Fibroblast of the conjunctiva (primary cell): ENCODE data around the gene HTR4.
"Not testable (repeated sequence)": the region's sequence is repeated elsewhere in the genome, so short reads cannot be mapped to it uniquely, and the experiment has no call there.

ENCODE experiments used
- DNase-seq: peaks from one replicate; pipeline ENCODE4 v3.0.0-alpha.2; 2010; ENCODE audit warnings: low read depth

The HTR4 gene

GRCh38 chr5:148532969-148533670 lies 121.2 kb downstream of the HTR4 start:
- no peak for DNase-seq

GRCh38 chr5:148529450-148529849 lies 124.9 kb downstream of the HTR4 start:
- not testable (repeated sequence) for DNase-seq

- no peak for DNase-seq
These were observed 129.6 kb downstream of the HTR4 start for GRCh38 chr5:148524721-148525120.

DNA sequence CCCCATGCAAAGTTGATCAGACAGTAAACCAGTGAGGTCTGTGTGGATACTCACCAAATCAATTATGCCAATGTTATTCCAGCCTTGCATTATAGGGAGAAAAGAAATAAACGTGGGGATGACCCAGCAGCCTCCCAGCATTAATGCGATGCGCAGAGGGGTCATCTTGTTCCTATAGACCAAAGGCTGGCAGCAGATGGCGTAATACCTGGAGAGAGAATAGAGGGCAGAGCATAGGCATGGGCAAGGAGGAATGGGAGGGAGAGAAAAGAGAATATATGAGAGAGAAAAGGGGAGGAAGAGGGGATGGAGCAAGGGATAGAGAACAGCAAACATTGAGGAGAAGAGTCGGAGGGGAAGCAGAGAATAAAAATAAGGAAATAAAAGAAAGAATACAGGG lies 131.2 kb downstream of the HTR4 start:
- no peak for DNase-seq

GRCh38 chr5:148515460-148515859 lies 138.9 kb downstream of the HTR4 start:
- DNase-seq, result no peak

DNA sequence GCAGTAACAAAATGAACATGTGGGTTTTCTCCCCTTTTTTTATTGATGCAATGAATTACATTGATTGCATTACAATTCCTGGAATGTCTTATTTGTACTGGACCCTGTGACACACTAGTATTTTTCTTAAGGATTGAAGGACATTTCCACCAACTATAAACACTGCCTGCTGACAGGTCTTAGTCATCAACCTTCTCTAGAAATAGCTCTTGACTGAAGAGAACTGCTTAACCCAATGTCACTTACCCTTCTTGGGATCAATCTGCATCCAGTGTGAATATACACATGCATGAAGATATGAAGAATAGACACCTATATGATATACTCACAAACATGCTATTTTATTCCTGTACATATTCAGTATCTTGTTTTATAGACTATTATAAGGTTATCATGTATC lies 140.0 kb downstream of the HTR4 start:
- DNase-seq, result no peak

DNA sequence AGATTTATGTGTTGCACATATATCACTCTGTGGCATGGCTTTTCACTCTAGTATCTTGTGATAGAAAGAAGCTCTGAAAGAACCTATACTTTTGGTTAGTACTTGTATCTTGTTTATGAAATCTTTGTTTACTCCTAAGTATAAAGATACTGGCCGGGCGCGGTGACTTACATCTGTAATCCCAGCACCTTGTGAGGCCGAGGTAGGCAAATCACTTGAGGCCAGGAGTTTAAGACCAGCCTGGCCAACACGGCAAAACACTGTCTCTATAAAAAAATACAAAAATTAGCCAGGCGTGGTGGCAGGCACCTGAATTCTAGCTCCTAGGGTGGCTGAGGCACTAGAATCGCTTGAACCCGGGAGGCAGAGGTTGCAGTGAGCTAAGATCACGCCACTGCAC lies 141.8 kb downstream of the HTR4 start:
- no peak for DNase-seq

DNA sequence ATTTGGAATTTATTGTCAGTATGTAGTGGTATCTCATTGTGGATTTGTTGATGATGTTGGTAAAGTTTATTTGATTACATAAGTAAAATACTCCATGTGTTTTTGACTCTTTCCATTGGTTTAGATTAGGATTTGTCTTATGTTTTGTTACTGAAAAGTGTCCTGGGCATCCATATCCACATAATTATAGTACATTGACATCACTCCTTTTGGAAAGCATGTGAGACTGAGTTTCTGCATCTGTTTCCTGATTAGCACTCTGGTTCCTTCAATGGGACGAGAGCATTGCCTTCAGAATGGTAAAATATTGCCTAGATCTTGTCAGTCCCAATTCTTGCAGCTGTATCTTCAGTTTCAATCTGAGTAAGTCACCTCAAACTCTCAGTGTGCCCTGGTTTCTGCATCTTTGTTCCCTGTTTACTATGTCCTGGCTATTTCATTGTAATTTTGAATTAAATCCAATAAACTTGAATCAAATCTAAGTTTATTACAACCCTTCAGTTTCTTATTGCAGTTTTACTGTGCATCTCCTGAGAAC lies 142.4 kb downstream of the HTR4 start:
- no peak for DNase-seq

GRCh38 chr5:148509893-148510292 lies 144.4 kb downstream of the HTR4 start:
- DNase-seq, result no peak

- no peak for DNase-seq
These were observed 146.7 kb downstream of the HTR4 start for GRCh38 chr5:148507648-148508047.

DNA sequence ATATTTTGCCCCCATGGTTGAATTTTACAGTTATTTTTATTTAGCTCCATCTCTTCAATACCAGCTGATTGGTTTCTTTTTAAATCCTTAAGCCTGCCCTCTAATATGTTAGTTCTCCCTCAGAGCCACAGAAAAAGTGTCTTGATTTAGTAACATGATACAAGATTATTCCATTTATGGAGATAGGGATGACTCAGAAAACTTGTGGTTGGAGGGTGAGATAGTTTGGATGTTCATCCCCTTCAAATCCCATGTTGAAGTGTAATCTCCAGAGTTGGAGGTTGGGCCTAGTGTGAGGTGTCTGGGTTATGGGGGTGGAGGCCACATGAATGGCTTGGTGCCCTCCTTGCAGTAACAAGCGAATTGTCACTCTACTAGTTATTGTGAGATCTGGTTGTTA lies 154.9 kb downstream of the HTR4 start:
- no peak for DNase-seq

DNA sequence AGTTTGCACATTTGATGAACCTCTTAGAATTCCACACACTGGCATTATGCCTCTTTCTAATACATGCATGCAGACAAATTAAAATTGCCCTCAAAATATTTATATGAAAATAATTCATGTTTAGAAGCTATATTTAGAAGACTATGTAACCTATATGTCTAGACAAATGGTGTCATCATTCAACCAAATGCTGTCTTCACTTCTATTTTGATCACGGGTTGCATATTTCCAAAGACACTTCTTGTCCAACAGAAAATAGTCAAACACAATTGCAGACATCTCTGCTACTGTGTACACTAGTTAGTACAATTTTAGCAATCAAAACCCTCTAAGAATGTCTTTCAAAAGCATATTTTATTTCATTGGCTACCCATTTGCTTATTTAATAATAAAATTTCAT lies 156.6 kb downstream of the HTR4 start:
- no peak for DNase-seq

DNA sequence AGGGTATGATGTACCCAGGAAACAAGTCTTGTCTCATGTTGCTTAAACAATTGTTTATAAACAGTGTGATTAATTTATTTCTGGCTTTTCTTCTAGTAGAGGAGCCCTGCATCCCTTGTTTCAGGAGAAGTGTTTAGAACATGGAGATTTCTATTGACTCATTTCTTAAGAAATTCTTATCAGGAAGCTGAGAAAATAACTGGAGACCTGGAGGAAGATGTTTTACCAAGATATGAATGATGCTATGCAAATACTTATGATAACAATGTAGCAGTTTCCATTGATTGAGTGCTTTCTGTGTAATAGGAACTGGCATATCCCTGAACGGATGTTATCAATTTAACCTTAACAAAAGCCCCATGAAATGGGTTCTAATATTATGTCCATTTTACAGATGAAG lies 162.0 kb downstream of the HTR4 start:
- no peak for DNase-seq

DNA sequence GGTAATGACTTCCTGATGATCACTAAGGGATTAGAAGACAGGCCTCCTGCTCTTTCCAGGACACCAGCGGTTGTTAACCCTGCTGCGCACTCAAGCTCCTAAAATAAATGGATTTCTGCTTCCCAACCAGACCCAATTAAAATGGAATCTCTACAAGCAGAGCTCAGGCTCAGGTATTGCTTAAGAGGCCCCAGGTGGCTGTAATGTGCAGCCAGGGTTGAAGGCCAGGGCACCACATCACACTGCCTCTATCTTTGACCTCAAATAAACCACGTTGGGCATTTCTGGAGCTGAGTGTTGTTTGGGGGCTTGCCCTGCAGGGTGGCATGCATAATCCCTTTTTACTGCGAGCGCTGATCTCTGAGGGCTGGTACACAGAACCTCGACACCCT lies 162.5 kb downstream of the HTR4 start:
- DNase-seq, result no peak

DNA sequence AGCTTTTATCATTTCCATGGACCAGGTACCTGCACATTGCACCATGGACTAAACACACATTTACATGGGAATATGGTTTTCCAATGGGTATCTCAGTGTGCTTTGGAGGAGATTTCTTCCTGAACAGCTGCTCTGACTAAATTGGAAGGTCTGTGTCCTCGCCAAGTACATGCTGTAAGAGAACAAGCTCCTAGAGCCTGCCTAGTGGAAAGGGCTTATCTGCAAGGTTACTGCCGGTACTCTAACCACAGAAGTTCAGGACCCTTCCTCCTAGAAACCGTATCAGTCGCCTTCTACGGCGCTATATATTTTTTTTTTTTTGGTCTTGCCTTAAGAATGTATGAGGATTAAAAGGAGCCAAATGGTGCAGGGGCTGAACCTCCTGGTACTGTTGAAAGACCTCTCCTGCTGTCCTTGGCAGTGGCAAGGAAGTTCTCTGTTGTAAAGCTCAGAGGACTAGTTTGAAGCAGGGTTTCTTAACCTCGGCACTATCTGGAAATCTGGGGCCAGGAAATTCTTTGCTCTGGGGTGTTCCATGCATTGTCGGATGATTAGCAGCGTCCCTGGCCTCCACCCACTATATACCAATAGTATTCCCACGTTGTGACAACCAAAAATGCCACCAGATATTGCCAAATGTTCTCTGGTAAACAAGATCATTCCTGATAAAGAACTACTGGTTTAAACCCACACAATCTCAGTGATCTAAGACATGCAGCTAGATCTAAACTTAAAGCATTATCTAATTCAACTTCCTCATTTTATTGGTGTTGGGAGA lies 163.1 kb downstream of the HTR4 start:
- no peak for DNase-seq

GRCh38 chr5:148488757-148489156 lies 165.6 kb downstream of the HTR4 start:
- DNase-seq, result no peak

DNA sequence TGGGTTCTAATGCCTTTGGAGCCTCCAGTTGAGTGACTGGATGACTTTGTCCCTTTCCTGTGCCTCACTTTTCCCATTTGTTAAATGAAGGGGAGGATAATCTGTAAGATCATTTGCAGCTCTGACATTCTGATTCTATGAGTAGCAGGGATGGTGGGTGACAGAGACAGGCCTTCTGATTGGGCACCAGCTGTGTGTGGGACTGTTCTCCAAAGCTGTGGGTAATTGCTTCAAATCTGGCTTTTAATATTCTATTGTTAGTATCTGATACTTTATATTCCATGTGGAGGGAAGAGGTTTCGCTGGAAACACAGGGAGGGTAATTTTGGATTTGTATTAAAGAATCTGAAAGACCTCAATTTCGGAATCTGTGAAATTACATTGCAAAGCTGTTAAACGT lies 167.9 kb downstream of the HTR4 start:
- no peak for DNase-seq

DNA sequence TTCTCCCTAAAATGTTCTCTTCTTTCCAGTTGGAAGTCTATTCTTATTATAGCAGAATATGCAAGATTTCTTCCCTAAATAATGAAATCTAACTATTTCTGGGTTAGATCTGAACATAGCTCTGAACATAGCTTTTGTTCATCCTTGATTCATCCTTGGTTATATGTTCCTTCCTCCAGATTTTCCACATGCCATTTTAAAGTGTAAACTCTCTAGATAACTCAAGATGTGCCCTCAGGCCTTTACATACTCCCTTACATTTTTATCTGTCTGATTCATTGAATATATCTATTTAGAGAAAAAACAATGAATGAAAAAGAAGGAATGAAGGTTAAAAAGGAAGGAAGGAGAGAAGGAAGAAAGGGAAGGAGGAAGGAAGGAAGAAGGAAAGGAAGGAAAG lies 169.7 kb downstream of the HTR4 start:
- DNase-seq, result no peak

- no peak for DNase-seq
These were observed 170.6 kb downstream of the HTR4 start for GRCh38 chr5:148483750-148484149.

- no peak for DNase-seq
These were observed 171.4 kb downstream of the HTR4 start for GRCh38 chr5:148482697-148483462.

- no peak for DNase-seq
These were observed 172.1 kb downstream of the HTR4 start for GRCh38 chr5:148482196-148482595.

DNA sequence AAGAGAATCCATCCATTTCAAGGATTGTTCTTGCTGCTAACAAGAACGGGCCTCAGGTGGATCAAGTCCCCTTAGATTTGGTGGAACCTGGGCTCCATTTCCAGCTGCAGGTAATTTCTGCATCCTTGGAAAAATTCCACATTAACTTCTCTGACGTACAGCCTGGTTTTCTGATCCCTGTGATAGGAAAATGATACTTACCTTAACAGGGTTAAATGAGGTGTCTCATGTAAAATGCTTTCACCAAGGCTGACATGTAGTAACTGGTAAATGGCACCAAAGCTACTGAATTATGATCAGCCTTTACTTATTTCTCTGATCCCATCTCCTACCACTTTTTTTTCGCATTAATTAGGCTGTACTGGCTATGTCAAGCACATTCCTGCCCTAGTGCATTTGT lies 176.9 kb downstream of the HTR4 start:
- no peak for DNase-seq

GRCh38 chr5:148476302-148476701 lies 178.0 kb downstream of the HTR4 start:
- no peak for DNase-seq
